HG02885 (cell line): Measurements from ENCODE around the gene GZF1.

Experiments
- ATAC-seq: cut with Tn5 transposase; IDR thresholded peaks from one replicate; pipeline ENCODE4 v1.9.1; 2021; ENCODE audit warnings: mild to moderate bottlenecking; ENCODE audit not compliant: unreplicated experiment, poor library complexity

GZF1 gene

GRCh38 chr20:23367770-23368169 lies 5.8 kb downstream of the GZF1 start:
- no peak for ATAC-seq

- ATAC-seq = no peak
These were observed 6.5 kb downstream of the GZF1 start for GRCh38 chr20:23368316-23369071.

GRCh38 chr20:23369072-23369823 lies 7.3 kb downstream of the GZF1 start:
- ATAC-seq = no peak

GRCh38 chr20:23370274-23370673 lies 8.3 kb downstream of the GZF1 start:
- no peak for ATAC-seq

- ATAC-seq = no peak
These were observed 8.9 kb downstream of the GZF1 start for GRCh38 chr20:23370873-23371272.

GRCh38 chr20:23371496-23371895 lies 9.5 kb downstream of the GZF1 start:
- ATAC-seq = no peak

GRCh38 chr20:23374441-23374840 lies 12.5 kb downstream of the GZF1 start:
- ATAC-seq = no peak

- no peak for ATAC-seq
These were observed 13.8 kb downstream of the GZF1 start for GRCh38 chr20:23375827-23376226.

GRCh38 chr20:23379772-23380171 lies 17.8 kb downstream of the GZF1 start:
- ATAC-seq = no peak

GRCh38 chr20:23381876-23382275 lies 19.9 kb downstream of the GZF1 start:
- no peak for ATAC-seq

GRCh38 chr20:23386304-23387117 lies 24.5 kb downstream of the GZF1 start:
- no peak for ATAC-seq

GRCh38 chr20:23387118-23387443 lies 25.1 kb downstream of the GZF1 start:
- no peak for ATAC-seq

- no peak for ATAC-seq
These were observed 28.3 kb downstream of the GZF1 start for GRCh38 chr20:23390091-23390774.

GRCh38 chr20:23391707-23392310 lies 29.8 kb downstream of the GZF1 start:
- ATAC-seq = no peak

- no peak for ATAC-seq
These were observed 32.2 kb downstream of the GZF1 start for GRCh38 chr20:23393996-23394775.

- no peak for ATAC-seq
These were observed 35.1 kb downstream of the GZF1 start for GRCh38 chr20:23396950-23397627.

- ATAC-seq = no peak
These were observed 36.0 kb downstream of the GZF1 start for GRCh38 chr20:23397961-23398360.

GRCh38 chr20:23399568-23400241 lies 37.7 kb downstream of the GZF1 start:
- ATAC-seq = peak; percentile 76
